Spleen (tissue), 7 donors: ENCODE data around the gene SPACA7.

Experiments used
- POLR2A ChIP-seq, 3 donors: fragments of 450-650 bp; IDR thresholded peaks; one replicate each; pipeline ENCODE4 v1.5.1; 2017; ENCODE audit warnings: antibody characterized with exemption in 3 of 3, mild to moderate bottlenecking in 1 of 3
- POLR2AphosphoS5 ChIP-seq, 3 donors: sonication (generic); formaldehyde crosslinking; IDR thresholded peaks; one replicate each; pipeline ENCODE4 v1.5.1; 2017; ENCODE audit warnings: antibody characterized with exemption in 3 of 3
- TF ChIP-seq, protein P1 (sequence below), 11 experiments: fragments of 200-600 bp in 7 of 11; fragments of 450-650 bp in 4 of 11; sonication (generic) in 4 of 11; IDR thresholded peaks in 8 of 11; conservative IDR thresholded peaks in 3 of 11; 1 replicate in 7 of 11; 2 replicates in 4 of 11; pipeline versions ENCODE4 v1.4.0 to v1.8.0; 2016 to 2021; ENCODE audit warnings: antibody characterized with exemption in 11 of 11, inconsistent platforms in 4 of 11, mild to moderate bottlenecking in 1 of 11
- donor health status: DM: no; HTN: no; CAD: no; lungs with moderate emphysema.
- donor health status: DM: no; HTN: no; CAD: no.
- donor health status: DM: no; HTN: no; CAD: no.

DNA sequence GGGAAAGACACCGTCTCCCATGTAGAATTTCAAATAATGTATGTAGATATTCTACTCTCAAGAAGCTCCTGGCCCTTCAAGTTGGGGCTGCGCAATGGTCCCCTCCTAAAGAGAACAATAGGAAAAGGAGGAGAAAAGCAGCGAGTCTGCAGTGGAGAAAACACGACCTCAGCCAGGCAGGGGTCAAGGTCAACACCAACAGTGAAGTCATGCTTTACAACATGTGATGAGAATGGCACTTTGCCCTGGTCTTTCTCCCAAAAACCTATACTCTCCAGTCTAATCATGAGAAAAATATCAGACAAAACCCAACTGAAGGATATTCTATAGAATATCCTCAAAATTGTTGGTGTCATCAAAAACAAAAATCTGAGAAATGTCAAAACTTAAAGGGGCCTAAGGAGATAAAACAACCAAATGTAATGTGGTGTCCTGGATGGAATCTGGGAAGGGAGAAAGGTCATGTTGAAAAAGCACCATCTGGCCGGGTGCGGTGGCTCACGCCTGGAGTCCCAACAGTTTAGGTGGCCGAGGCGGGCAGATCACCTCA lies 101.0 kb downstream of the SPACA7 start:
- TF ChIP-seq, protein P1, sequence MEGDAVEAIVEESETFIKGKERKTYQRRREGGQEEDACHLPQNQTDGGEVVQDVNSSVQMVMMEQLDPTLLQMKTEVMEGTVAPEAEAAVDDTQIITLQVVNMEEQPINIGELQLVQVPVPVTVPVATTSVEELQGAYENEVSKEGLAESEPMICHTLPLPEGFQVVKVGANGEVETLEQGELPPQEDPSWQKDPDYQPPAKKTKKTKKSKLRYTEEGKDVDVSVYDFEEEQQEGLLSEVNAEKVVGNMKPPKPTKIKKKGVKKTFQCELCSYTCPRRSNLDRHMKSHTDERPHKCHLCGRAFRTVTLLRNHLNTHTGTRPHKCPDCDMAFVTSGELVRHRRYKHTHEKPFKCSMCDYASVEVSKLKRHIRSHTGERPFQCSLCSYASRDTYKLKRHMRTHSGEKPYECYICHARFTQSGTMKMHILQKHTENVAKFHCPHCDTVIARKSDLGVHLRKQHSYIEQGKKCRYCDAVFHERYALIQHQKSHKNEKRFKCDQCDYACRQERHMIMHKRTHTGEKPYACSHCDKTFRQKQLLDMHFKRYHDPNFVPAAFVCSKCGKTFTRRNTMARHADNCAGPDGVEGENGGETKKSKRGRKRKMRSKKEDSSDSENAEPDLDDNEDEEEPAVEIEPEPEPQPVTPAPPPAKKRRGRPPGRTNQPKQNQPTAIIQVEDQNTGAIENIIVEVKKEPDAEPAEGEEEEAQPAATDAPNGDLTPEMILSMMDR (IDR thresholded peaks at IDR 0.05 in 8 of 11, conservative IDR thresholded peaks at IDR 0.05 in 3 of 11) = no peak
- TF ChIP-seq POLR2AphosphoS5 (IDR thresholded peaks at IDR 0.05) = no peak
- no peak for TF ChIP-seq POLR2A (IDR thresholded peaks at IDR 0.05)
